ENCODE data around the gene KCND1.
A peak's percentile ranks its signal among the peaks of the same experiment; 100 is the strongest.

The KCND1 gene

DNA sequence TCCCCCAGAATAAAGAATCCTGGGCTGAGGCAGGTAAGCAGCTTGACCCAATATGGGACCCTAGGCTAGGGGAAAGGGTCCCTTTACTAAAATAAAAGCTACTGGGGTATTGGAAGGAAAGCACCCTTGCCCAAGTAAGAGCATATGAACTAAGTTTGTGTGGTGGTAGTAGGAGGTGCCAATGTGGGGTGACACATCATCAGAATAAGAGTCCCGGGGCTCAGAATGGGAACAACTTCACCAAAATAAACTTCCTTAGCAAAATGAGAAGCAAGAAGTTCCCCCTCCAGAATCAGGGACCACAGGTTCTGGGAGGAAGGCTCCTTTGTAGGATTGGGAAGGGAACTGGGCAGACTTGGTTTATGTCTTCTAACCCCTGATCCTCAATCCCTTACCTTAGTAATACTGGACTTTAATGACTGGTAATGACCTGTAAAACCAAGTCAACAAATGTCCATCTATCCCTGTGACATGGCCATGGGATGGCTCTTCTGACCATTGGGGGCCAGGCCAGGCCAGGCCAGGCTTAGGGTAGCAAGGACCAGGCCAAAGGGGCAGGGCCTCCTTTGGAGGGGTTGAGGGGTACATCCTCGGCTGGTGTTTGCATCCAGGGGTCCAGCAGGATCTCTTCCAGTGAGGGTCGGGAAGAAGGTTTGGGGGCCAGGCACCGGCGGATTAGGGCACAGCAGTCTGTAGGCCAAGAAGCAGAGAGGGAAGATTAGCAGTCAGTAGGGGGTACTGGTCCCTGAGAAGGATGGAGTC is 57.9 kb downstream of the KCND1 start:
- DNase-seq (ENCODE audit: low read depth in 2 of 2), result no peak

DNA sequence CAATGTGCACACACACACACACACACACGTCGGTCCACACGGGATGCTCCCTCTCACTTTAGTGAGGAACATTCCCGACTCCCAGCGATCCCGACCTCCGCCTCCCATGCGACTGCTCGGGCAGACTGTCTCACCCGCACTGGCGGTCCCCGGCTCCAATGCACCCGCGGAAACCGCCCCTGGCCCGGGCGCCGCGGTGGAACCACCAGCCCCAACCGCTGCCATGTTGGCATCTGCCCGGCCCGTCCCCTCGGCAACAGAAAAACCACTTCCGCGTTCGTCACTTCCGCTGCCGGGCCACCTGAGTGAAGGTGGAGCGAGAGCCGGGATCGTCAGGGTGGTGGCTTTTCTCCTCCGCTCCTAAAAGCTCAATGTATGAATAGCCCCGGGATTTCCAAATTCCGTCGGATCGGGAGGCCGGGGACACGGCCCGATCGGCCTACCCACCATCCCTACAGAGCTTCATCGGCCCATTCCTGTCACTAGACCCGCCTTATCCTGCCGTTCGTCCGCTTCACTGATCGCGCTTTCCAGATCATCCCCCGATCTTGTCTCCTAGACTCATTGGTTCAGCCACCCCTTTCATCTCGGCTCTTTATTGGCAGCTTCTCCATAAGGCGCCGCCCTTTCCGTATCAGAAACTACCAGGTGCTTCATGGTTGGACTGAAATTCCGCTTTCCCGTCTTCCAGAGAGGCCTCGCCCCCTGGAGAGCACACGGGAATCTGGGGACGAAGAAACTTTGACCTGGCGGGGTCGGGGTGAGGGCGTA is 60.0 kb downstream of the KCND1 start, which contains the start of gene SLC35A2:
SLC35A2 (minus strand) TSS at position 235 of the 771 bp plus-strand sequence; CDS start at position 225, 10 bp downstream.
- peak; percentile 72 to 81 for DNase-seq (ENCODE audit: low read depth in 2 of 2)
